ENCODE measurements around the gene SYNE2. TPM values are rescaled to one million over a fixed set of nuclear protein-coding genes. Genes with fewer than 3 reads are reported as not detected.

The SYNE2 gene
- total RNA-seq, 1 donor from 2014 or later, result 518 TPM

DNA sequence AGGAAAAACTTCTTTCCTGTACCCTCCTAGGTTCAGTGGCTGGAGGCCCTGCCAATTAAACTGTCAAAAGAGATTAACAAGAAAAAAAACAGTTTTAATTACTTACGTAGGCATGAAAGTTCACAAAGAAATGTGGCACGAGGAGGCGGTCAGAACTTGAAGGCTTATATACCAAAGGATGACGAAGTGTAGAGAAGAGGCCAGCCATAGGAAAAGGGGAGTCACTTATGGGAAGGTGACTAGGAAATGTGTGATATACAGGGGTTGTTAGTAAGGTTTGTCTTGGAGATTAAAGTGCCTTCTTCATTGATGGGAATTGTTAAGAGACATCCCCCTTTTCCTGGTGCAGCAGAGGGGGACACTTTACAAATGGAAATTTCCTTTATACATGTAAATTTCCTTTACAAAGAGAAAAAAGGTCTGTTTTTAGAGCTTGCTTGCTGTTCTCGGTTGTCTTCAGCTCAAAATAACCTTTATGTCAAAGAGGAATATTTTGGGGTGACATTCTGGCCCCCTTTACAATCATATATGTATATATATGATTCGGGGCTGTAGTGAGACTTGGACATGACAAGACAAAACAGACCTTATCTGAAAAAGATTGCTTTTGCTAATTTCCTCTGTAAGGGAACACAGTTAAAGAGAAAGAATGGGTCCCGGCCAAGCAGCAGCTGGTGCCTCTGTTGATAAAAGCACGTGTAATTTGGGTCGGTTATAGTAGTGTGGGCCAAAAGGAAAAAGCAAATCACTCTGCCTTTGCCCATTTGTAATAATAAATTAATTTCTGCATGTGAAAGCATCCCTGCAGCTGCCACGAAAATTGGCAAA is 38.6 kb downstream of the SYNE2 start:
- no peaks in the 10 kb centered on the region for H3K36me3 ChIP-seq
- H3K9me3 ChIP-seq, result no peaks in the 10 kb centered on the region
- peaks cover 4 to 57% of the 10 kb centered on the region in 2 donors for H3K4me1 ChIP-seq
- H3K4me3 ChIP-seq, result peak overlapping the region in 1 of 2 donors; percentile 35
- H3K27ac ChIP-seq, result peak overlapping the region; percentile 80 to 84
- TF ChIP-seq, protein P1, sequence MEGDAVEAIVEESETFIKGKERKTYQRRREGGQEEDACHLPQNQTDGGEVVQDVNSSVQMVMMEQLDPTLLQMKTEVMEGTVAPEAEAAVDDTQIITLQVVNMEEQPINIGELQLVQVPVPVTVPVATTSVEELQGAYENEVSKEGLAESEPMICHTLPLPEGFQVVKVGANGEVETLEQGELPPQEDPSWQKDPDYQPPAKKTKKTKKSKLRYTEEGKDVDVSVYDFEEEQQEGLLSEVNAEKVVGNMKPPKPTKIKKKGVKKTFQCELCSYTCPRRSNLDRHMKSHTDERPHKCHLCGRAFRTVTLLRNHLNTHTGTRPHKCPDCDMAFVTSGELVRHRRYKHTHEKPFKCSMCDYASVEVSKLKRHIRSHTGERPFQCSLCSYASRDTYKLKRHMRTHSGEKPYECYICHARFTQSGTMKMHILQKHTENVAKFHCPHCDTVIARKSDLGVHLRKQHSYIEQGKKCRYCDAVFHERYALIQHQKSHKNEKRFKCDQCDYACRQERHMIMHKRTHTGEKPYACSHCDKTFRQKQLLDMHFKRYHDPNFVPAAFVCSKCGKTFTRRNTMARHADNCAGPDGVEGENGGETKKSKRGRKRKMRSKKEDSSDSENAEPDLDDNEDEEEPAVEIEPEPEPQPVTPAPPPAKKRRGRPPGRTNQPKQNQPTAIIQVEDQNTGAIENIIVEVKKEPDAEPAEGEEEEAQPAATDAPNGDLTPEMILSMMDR (IDR thresholded peaks at IDR 0.05), result no peak
- DNase-seq (ENCODE audit: low spot score in 2 of 2), result no peak
- intact Hi-C loops (cut with DNase I), result loop anchor here (10.0 kb wide), 1 partner anchor 223 kb away; no protein-coding TSS in a partner anchor
- no peaks in the 10 kb centered on the region for H3K27me3 ChIP-seq

- Histone ChIP-seq H3K36me3 (no peaks in the 10 kb centered on the region), H3K27me3 (no peaks in the 10 kb centered on the region), H3K4me3 (peak overlapping the region; percentile 6 to 35), H3K9me3 (no peaks in the 10 kb centered on the region), H3K4me1 (peaks cover 4 to 66% of the 10 kb centered on the region in 2 donors), H3K27ac (peak overlapping the region; percentile 80 to 84)
- TF ChIP-seq, protein P1 (IDR thresholded peaks at IDR 0.05), result no peak
- intact Hi-C loops (cut with DNase I), result loop anchor here (10.0 kb wide), 1 partner anchor 223 kb away; no protein-coding TSS in a partner anchor
- DNase-seq (ENCODE audit: low spot score in 2 of 2), result no peak
Measured at GRCh38 chr14:63892265-63892664, 39.5 kb downstream of the SYNE2 start.

DNA sequence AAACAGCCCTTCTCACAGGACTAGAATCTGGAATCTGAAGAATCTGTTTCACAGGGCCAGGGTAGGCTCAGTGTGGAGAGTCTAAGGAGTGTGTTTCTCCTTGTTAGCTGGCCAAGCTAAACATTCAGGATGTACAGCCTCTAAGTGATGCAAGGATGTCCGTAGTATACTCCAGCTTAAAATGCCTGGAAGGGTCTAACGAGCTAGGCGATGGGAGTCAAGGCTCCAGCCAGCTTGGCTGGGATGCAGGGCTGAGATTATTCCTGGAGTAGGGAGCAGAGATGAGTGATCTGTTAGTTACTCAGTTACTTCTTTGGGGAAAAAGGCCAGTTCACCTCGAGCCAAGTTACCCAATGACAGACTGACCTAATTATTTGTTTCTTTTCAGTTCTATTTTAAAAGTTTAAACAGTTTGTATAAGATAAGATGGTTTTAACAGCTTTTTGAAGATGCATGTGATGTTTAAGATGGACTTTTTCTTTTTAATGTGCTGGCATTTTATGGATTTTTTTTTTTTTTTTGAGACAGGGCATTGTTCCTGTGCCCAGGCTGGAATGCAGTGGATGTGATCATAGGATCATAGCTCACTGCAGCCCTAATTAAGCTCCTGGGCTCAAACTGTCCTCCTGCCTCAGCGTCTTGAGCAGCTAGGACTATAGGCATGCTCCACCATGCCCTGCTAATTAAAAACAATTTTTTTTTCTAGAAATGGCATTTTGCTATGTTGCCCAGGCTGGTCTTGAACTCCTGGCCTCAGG is 41.1 kb downstream of the SYNE2 start:
- TF ChIP-seq, protein P1 (IDR thresholded peaks at IDR 0.05), result no peak
- Histone ChIP-seq H3K36me3 (no peaks in the 10 kb centered on the region), H3K4me1 (peaks cover 4 to 71% of the 10 kb centered on the region in 2 donors), H3K9me3 (no peaks in the 10 kb centered on the region), H3K4me3 (peak overlapping the region in 1 of 2 donors; percentile 17), H3K27ac (peak overlapping the region; percentile 80 to 84), H3K27me3 (no peaks in the 10 kb centered on the region)
- intact Hi-C loops (cut with DNase I), result loop anchor here (1.0 to 10.0 kb wide), 2 partner anchors 15 to 221 kb away; no protein-coding TSS in a partner anchor
- peak in 1 of 2 donors; percentile 91 for DNase-seq (ENCODE audit: low spot score in 2 of 2)

DNA sequence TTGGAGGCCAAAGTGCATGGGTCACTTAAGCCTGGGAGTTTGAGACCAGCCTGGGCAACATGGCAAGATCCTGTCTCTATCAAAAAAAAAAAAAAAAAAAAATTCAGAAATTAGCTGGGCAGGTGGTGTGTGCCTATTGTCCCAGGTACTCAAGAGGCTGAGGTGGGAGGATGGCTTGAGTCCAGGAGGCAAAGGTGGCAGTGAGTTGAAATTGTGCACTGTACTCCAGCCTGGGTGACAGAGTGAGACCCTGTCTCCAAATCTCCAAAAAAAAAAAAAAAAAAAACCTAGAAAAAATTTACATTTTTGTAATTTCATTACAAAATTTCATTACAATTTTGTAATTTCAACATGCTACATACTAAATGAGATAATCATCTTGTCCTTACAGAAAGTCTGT is 42.7 kb downstream of the SYNE2 start:
- intact Hi-C loops (cut with DNase I), result loop anchor here (10.0 kb wide), 1 partner anchor 219 kb away; no protein-coding TSS in a partner anchor
- TF ChIP-seq, protein P1 (IDR thresholded peaks at IDR 0.05), result no peak
- Histone ChIP-seq H3K27me3 (no peaks in the 10 kb centered on the region), H3K4me3 (no peak overlapping the region), H3K27ac (peak overlapping the region; percentile 66 to 80), H3K9me3 (no peaks in the 10 kb centered on the region), H3K4me1 (peaks cover 4 to 66% of the 10 kb centered on the region in 2 donors), H3K36me3 (no peaks in the 10 kb centered on the region)
- no peak for DNase-seq (ENCODE audit: low spot score in 2 of 2)

- Histone ChIP-seq H3K27ac (peak overlapping the region; percentile 66 to 80), H3K27me3 (no peaks in the 10 kb centered on the region), H3K4me1 (peaks cover 4 to 60% of the 10 kb centered on the region in 2 donors), H3K9me3 (no peaks in the 10 kb centered on the region), H3K4me3 (peak overlapping the region in 1 of 2 donors; percentile 16), H3K36me3 (no peaks in the 10 kb centered on the region)
- intact Hi-C loops (cut with DNase I), result loop anchor here (2.0 to 10.0 kb wide), 3 partner anchors 27 to 219 kb away; partner anchors contain the start of gene SYNE2
- TF ChIP-seq, protein P1 (IDR thresholded peaks at IDR 0.05), result no peak
- DNase-seq (ENCODE audit: low spot score in 2 of 2), result peak in 1 of 2 donors; percentile 85
Measured at GRCh38 chr14:63896278-63896720, 43.5 kb downstream of the SYNE2 start.

Data from ascending aorta (tissue), 2 donors.